GM23338 (cell line): ENCODE results near the gene PLEKHA7. TPM values are rescaled to one million over a fixed set of nuclear protein-coding genes. Genes with fewer than 3 reads are reported as not detected.

Source experiments
- ATAC-seq: fragments of 200-7000 bp; cut with Tn5 transposase; 3 replicates; pipeline ENCODE4 v1.9.1; 2020
- DNase-seq: peaks from one replicate; pipeline ENCODE4 v3.0.0-alpha.2; 2015; ENCODE audit warnings: low spot score
- H2AFZ ChIP-seq: fragments of 200-600 bp; sonication (generic); 2 replicates; pipeline ENCODE4 v1.8.0; 2016; ENCODE audit warnings: antibody characterized with exemption, mild to moderate bottlenecking, moderate library complexity
- H3F3A ChIP-seq: fragments of 200-600 bp; sonication (generic); replicated peaks from 2 replicates; pipeline ENCODE4 v1.8.0; 2017; ENCODE audit warnings: antibody characterized with exemption, mixed run types, low read depth
- H3K27ac ChIP-seq: fragments of 200-600 bp; sonication (generic); 2 replicates; pipeline ENCODE4 v1.6.1; 2016; ENCODE audit warnings: low read depth
- H3K27me3 ChIP-seq: fragments of 200-600 bp; sonication (generic); 2 replicates; pipeline ENCODE4 v1.8.0; 2016; ENCODE audit warnings: mild to moderate bottlenecking, mixed run types, moderate library complexity; ENCODE audit not compliant: insufficient read depth
- H3K36me3 ChIP-seq: fragments of 200-600 bp; sonication (generic); 2 replicates; pipeline ENCODE4 v1.8.0; 2016; ENCODE audit warnings: mild to moderate bottlenecking; ENCODE audit not compliant: insufficient read depth
- H3K4me1 ChIP-seq: fragments of 200-600 bp; sonication (generic); 2 replicates; pipeline ENCODE4 v1.8.0; 2016; ENCODE audit warnings: mild to moderate bottlenecking, moderate library complexity; ENCODE audit not compliant: insufficient read depth
- H3K4me2 ChIP-seq: fragments of 200-600 bp; sonication (generic); 2 replicates; pipeline ENCODE4 v1.7.1; 2017; ENCODE audit warnings: mixed run types
- H3K4me3 ChIP-seq: fragments of 200-600 bp; sonication (generic); 2 replicates; pipeline ENCODE4 v1.6.1; 2016; ENCODE audit warnings: mixed run types
- H3K79me2 ChIP-seq: fragments of 200-600 bp; sonication (generic); replicated peaks from 2 replicates; pipeline ENCODE4 v1.8.0; 2017; ENCODE audit warnings: mild to moderate bottlenecking; ENCODE audit not compliant: insufficient read depth
- H3K9me2 ChIP-seq: fragments of 200-600 bp; sonication (generic); 2 replicates; pipeline ENCODE4 v1.8.0; 2017; ENCODE audit not compliant: insufficient read depth
- H4K20me1 ChIP-seq: fragments of 200-600 bp; sonication (generic); replicated peaks from 2 replicates; pipeline ENCODE4 v1.8.0; 2017; ENCODE audit warnings: mild to moderate bottlenecking; ENCODE audit not compliant: insufficient read depth
- H3K27ac Mint-ChIP-seq: 2 replicates; pipeline ENCODE4 v1.8.0; 2020; ENCODE audit warnings: inconsistent platforms, mild to moderate bottlenecking, moderate library complexity, mixed read lengths
- H3K27me3 Mint-ChIP-seq: 3 replicates; pipeline ENCODE4 v1.8.0; 2022; ENCODE audit warnings: low read depth, mild to moderate bottlenecking, moderate library complexity, mixed read lengths, inconsistent platforms; ENCODE audit not compliant: insufficient read depth, poor library complexity
- H3K36me3 Mint-ChIP-seq: 3 replicates; pipeline ENCODE4 v1.8.0; 2021; ENCODE audit warnings: low read depth, mild to moderate bottlenecking, inconsistent platforms, moderate library complexity, mixed read lengths
- H3K4me1 Mint-ChIP-seq: 3 replicates; pipeline ENCODE4 v1.8.0; 2020; ENCODE audit warnings: mild to moderate bottlenecking, inconsistent platforms, mixed read lengths
- H3K4me3 Mint-ChIP-seq: 3 replicates; pipeline ENCODE4 v1.8.0; 2021; ENCODE audit warnings: moderate library complexity, mild to moderate bottlenecking, inconsistent platforms, mixed read lengths
- H3K9me3 Mint-ChIP-seq: 3 replicates; pipeline ENCODE4 v1.8.0; 2020; ENCODE audit warnings: moderate library complexity, mild to moderate bottlenecking, inconsistent platforms, mixed read lengths
- CREB1 ChIP-seq: fragments of 250-450 bp; sonication (Bioruptor Pico); IDR thresholded peaks from 2 replicates; pipeline ENCODE4 v1.5.0; 2020; ENCODE audit warnings: low read depth, mild to moderate bottlenecking, moderate library complexity
- ETS1 ChIP-seq: IDR thresholded peaks from 2 replicates; pipeline ENCODE4 v1.6.1; 2016; ENCODE audit warnings: antibody characterized with exemption
- EZH2 ChIP-seq: fragments of 200-600 bp; sonication (generic); IDR thresholded peaks from one replicate; pipeline ENCODE4 v1.8.0; 2017; ENCODE audit warnings: antibody characterized with exemption, mild to moderate bottlenecking, low read depth; ENCODE audit not compliant: unreplicated experiment
- EZH2phosphoT487 ChIP-seq: fragments of 200-600 bp; sonication (generic); IDR thresholded peaks from one replicate; pipeline ENCODE4 v1.8.1; 2018; ENCODE audit warnings: antibody characterized with exemption; ENCODE audit not compliant: unreplicated experiment
- JUNB ChIP-seq: IDR thresholded peaks from one replicate; pipeline ENCODE4 v1.6.1; 2016; ENCODE audit warnings: antibody characterized with exemption; ENCODE audit not compliant: unreplicated experiment
- NANOG ChIP-seq: IDR thresholded peaks from 2 replicates; pipeline ENCODE4 v1.6.1; 2016; ENCODE audit warnings: antibody characterized with exemption, borderline replicate concordance
- POLR2AphosphoS5 ChIP-seq: IDR thresholded peaks from 2 replicates; pipeline ENCODE4 v1.6.1; 2016; ENCODE audit warnings: antibody characterized with exemption, low read depth
- REST ChIP-seq: IDR thresholded peaks from one replicate; pipeline ENCODE4 v1.6.1; 2018; ENCODE audit warnings: antibody characterized with exemption; ENCODE audit not compliant: unreplicated experiment
- STAT1 ChIP-seq: IDR thresholded peaks from one replicate; pipeline ENCODE4 v1.6.1; 2016; ENCODE audit warnings: antibody characterized with exemption; ENCODE audit not compliant: unreplicated experiment
- ZNF114 ChIP-seq: fragments of 250-450 bp; sonication (Bioruptor Pico); IDR thresholded peaks from 2 replicates; pipeline ENCODE4 v1.5.0; 2020; ENCODE audit warnings: mild to moderate bottlenecking, moderate library complexity
- ZNF331 ChIP-seq: fragments of 250-450 bp; sonication (Bioruptor Pico); IDR thresholded peaks from 2 replicates; pipeline ENCODE4 v1.5.0; 2020; ENCODE audit warnings: low read depth, mild to moderate bottlenecking, moderate library complexity
- ZNF462 ChIP-seq: fragments of 250-450 bp; sonication (Bioruptor Pico); IDR thresholded peaks from 2 replicates; pipeline ENCODE4 v1.5.0; 2020; ENCODE audit warnings: mild to moderate bottlenecking, moderate library complexity
- polyA plus RNA-seq: library from polyadenylated mRNA; unstranded; fragments of >200 nt; fragmentation: Nextera tagmentation; extraction: Ambion mirVana; gene quantifications from 2 replicates; pipeline ENCODE4 v1.2.1, GENCODE V29; 2016
- total RNA-seq: library from RNA; depleted of rRNA; stranded (reverse); fragments of >200 nt; shearing (Covaris generic); gene quantifications from 2 replicates; pipeline ENCODE4 v1.2.3, GENCODE V29; 2014
- TF ChIP-seq, protein P1 (sequence below), 2 experiments: fragments of 200-600 bp in 1 of 2; sonication (generic) in 1 of 2; conservative IDR thresholded peaks; 2 replicates each; pipeline versions ENCODE4 v1.5.1 to v1.6.1; 2016 to 2017; ENCODE audit warnings: antibody characterized with exemption in 2 of 2, low read depth in 2 of 2, mild to moderate bottlenecking in 2 of 2, moderate library complexity in 1 of 2

Gene PLEKHA7
- total and polyA plus RNA-seq, 2 experiments from 2014 or later = 9.7 to 15.8 TPM

DNA sequence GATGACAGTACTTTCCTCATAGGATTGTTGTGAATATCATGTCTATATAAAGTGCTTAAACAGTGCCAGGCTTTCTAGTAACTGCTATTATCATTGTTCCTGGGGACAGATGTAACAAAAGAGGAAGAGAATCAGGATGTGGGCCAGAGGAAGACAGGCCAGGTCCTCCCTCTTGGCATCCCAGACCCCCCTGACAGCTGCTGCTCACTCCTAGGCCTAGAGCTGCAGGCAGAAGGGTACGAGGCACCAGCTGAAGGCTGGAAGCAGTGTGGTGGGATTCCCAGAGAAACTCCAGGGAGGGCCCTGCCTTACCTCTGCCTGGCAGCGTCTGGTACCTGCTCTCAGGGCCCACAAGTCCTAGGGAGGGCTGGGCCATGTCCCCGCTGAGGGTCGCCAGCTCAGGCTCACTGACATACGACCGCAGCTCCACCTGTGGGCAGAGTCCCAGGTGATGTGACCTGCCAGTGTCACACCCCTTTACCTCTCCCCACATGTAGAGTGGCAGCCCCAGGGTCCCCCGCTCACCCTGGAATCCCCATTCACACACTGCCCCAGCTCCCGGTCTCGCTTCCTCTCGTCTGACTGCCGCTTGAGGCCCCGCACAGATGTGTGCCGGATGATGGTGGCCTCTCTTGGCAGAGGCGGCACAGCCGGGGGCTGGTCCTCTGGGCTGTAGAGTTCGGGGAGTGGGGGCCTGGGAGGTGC is 223.6 kb downstream of the PLEKHA7 start:
- Histone ChIP-seq H3K9me2 (no peaks in the 10 kb centered on the region), H2AFZ (no peak overlapping the region), H4K20me1 (no peaks in the 10 kb centered on the region), H3K79me2 (no peaks in the 10 kb centered on the region), H3K27me3 (no peaks in the 10 kb centered on the region), H3K27ac (no peak overlapping the region), H3K36me3 (no peaks in the 10 kb centered on the region), H3K4me1 (no peaks in the 10 kb centered on the region), H3F3A (no peaks in the 10 kb centered on the region), H3K4me3 (no peak overlapping the region), H3K4me2 (no peak overlapping the region)
- peaks cover 1% of the 10 kb centered on the region for H3K27me3 Mint-ChIP-seq
- no peak overlapping the region for H3K4me3 Mint-ChIP-seq
- DNase-seq = no peak
- H3K27ac Mint-ChIP-seq = no peak overlapping the region
- ATAC-seq = no peak
- no peaks in the 10 kb centered on the region for H3K9me3 Mint-ChIP-seq
- H3K4me1 Mint-ChIP-seq = no peaks in the 10 kb centered on the region
- peaks cover 6% of the 10 kb centered on the region; the same call in 2 of the 3 replicates for H3K36me3 Mint-ChIP-seq
- TF ChIP-seq ETS1 = no peak
- TF ChIP-seq EZH2 = no peak
- TF ChIP-seq NANOG = no peak
- TF ChIP-seq CREB1 = no peak
- TF ChIP-seq EZH2phosphoT487 = no peak
- TF ChIP-seq ZNF462 (CRISPR knock-in tag) = no peak
- TF ChIP-seq ZNF331 (CRISPR knock-in tag) = no peak
- no peak for TF ChIP-seq POLR2AphosphoS5
- no peak for TF ChIP-seq REST
- no peak for TF ChIP-seq STAT1
- TF ChIP-seq, protein P1, sequence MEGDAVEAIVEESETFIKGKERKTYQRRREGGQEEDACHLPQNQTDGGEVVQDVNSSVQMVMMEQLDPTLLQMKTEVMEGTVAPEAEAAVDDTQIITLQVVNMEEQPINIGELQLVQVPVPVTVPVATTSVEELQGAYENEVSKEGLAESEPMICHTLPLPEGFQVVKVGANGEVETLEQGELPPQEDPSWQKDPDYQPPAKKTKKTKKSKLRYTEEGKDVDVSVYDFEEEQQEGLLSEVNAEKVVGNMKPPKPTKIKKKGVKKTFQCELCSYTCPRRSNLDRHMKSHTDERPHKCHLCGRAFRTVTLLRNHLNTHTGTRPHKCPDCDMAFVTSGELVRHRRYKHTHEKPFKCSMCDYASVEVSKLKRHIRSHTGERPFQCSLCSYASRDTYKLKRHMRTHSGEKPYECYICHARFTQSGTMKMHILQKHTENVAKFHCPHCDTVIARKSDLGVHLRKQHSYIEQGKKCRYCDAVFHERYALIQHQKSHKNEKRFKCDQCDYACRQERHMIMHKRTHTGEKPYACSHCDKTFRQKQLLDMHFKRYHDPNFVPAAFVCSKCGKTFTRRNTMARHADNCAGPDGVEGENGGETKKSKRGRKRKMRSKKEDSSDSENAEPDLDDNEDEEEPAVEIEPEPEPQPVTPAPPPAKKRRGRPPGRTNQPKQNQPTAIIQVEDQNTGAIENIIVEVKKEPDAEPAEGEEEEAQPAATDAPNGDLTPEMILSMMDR (conservative IDR thresholded peaks at IDR 0.05; ENCODE audit: low read depth in 2 of 2) = no peak
- no peak for TF ChIP-seq ZNF114
- TF ChIP-seq JUNB = no peak
